ENCODE data around the gene SOX5. TPM values are rescaled to one million over a fixed set of nuclear protein-coding genes. Genes with fewer than 3 reads are reported as not detected.

The SOX5 gene
- total RNA-seq, 1 donor from 2014 or later = 20.1 TPM

DNA sequence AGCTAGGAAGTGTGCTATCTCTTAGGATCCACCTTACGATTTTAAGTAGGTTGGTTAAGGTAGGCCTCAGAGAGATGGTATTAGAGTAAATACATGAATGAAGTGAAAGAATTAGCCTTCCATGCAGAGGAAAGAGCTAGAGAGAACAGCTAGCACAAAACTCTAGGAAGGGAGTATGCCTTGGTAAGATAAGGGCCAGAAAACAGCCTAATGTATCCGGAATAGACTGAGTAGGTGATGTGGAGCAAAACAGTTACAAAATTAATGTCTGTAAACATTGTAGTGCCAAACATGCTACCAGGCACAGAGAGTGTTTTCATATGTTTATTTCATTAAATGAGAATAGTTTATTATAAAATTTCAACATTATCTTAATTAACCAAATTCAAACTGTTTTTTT, 315.1 kb downstream of the SOX5 start:
- intact Hi-C loops (cut with DNase I) = no loop called here
- Histone ChIP-seq H3K36me3 (no peaks in the 10 kb centered on the region), H3K27ac (no peak overlapping the region), H3K4me3 (no peak overlapping the region), H3K4me1 (no peaks in the 10 kb centered on the region), H3K9me3 (no peaks in the 10 kb centered on the region), H3K27me3 (no peaks in the 10 kb centered on the region)
- ATAC-seq (no peak), DNase-seq (no peak)
- TF ChIP-seq CTCF (IDR thresholded peaks at IDR 0.05) = no peak

DNA sequence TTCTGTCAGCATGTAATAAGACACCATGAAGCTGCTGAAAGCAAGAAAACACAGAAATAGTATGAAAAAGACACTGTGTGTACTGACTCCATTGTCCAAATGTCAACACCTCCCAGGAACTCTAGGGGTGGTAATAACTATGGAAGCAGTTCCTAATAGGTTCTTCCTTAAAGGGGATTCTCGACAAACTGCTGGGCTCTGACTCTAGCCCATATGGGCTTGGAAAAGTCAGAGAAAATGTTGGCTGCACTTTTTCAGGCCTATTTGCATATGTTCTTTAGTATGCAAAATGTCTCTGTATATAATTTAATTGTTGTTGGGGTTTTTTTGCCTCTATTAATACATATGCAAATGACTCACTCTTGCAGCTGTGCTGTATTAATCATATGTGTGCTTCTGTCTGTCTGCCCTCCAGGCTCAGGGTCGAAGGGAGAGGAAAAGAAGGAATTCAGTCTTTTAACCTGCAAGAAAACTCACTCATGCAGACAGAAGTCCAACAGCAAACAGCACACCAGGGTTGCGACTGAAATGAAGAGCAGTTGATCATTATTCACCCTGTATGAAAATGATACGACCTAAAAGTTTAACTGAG, 317.6 kb downstream of the SOX5 start:
- TF ChIP-seq CTCF (IDR thresholded peaks at IDR 0.05) = no peak

GRCh38 chr12:23630524-23630923, 318.9 kb downstream of the SOX5 start:
- intact Hi-C loops (cut with DNase I) = no loop called here
- Histone ChIP-seq H3K27me3 (no peaks in the 10 kb centered on the region), H3K4me1 (no peaks in the 10 kb centered on the region), H3K4me3 (no peak overlapping the region), H3K27ac (no peak overlapping the region), H3K36me3 (no peaks in the 10 kb centered on the region), H3K9me3 (no peaks in the 10 kb centered on the region)
- ATAC-seq = no peak
- no peak for DNase-seq
- no peak for TF ChIP-seq CTCF (IDR thresholded peaks at IDR 0.05)

More for the DNA sequence above, 317.6 kb downstream of the SOX5 start:
- Histone ChIP-seq H3K9me3 (no peaks in the 10 kb centered on the region), H3K27me3 (no peaks in the 10 kb centered on the region), H3K36me3 (no peaks in the 10 kb centered on the region), H3K27ac (no peak overlapping the region), H3K4me3 (no peak overlapping the region), H3K4me1 (no peaks in the 10 kb centered on the region)
- no peak for ATAC-seq
- DNase-seq = no peak
- intact Hi-C loops (cut with DNase I) = no loop called here

DNA sequence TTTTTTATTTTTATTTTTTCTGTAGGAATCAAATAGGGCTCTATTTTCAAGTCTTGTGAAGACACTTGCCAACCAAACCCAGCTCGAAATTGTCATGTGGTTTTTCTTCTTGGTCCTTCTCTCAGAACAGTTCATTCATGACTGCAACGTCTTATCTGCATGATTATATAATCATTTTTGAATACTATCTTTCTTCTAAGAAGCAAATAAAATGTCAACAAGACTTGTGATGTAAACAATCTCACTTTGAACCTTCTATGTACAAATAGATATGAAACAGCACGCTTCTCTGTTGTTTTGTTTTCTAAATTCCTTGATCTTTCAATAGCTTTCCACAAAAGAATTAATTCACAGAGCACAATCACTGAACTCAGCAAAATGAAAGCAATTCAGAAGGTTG, 320.7 kb downstream of the SOX5 start:
- H3K4me1 ChIP-seq = no peaks in the 10 kb centered on the region
- no peak overlapping the region for H3K4me3 ChIP-seq
- no peaks in the 10 kb centered on the region for H3K27me3 ChIP-seq
- ATAC-seq (no peak), DNase-seq (no peak)
- no peak overlapping the region for H3K27ac ChIP-seq
- intact Hi-C loops (cut with DNase I) = no loop called here
- no peaks in the 10 kb centered on the region for H3K9me3 ChIP-seq
- TF ChIP-seq CTCF (IDR thresholded peaks at IDR 0.05) = no peak
- H3K36me3 ChIP-seq = no peaks in the 10 kb centered on the region

- DNase-seq (no peak), ATAC-seq (no peak)
- intact Hi-C loops (cut with DNase I) = no loop called here
- no peak overlapping the region for H3K27ac ChIP-seq
- no peak for TF ChIP-seq CTCF (IDR thresholded peaks at IDR 0.05)
- no peaks in the 10 kb centered on the region for H3K4me1 ChIP-seq
- H3K4me3 ChIP-seq = no peak overlapping the region
- H3K36me3 ChIP-seq = no peaks in the 10 kb centered on the region
- H3K9me3 ChIP-seq = no peaks in the 10 kb centered on the region
- no peaks in the 10 kb centered on the region for H3K27me3 ChIP-seq
Measured at GRCh38 chr12:23626791-23627190, 322.7 kb downstream of the SOX5 start.

DNA sequence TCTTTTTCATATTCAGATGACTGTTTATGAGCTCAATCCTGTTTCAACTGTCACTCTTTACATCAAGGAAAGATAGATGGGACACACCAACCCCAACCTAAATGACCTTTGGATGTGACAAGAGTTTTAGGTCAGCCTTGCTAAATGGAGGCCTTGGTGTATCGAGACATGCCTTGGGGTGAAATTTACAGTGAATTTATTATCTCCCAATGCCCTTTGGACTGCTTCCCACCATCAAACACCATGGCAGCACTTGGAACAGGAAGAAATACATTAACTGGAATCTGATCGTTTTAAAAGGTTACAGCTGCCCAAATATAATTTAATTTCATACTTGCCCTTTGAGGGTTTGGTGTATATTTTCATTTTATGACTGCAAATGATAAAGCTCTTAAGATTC, 327.6 kb downstream of the SOX5 start:
- DNase-seq (no peak), ATAC-seq (no peak)
- intact Hi-C loops (cut with DNase I) = no loop called here
- no peak for TF ChIP-seq CTCF (IDR thresholded peaks at IDR 0.05)
- Histone ChIP-seq H3K27ac (no peak overlapping the region), H3K27me3 (no peaks in the 10 kb centered on the region), H3K4me1 (no peaks in the 10 kb centered on the region), H3K9me3 (no peaks in the 10 kb centered on the region), H3K36me3 (no peaks in the 10 kb centered on the region), H3K4me3 (no peak overlapping the region)

Measured in upper lobe of right lung (tissue), 1 donor.